HG02840 (cell line): ENCODE results near the gene ABI1.

ENCODE experiments used
- ATAC-seq: cut with Tn5 transposase; IDR thresholded peaks from one replicate; pipeline ENCODE4 v1.9.1; 2021; ENCODE audit warnings: mild to moderate bottlenecking, moderate library complexity, moderate number of reproducible peaks; ENCODE audit not compliant: unreplicated experiment, low FRiP score

ABI1 gene

GRCh38 chr10:26779176-26779860, 81.4 kb downstream of the ABI1 start:
- ATAC-seq = no peak

- no peak for ATAC-seq
Observed at GRCh38 chr10:26777686-26778085, 83.1 kb downstream of the ABI1 start.

GRCh38 chr10:26776258-26776657, 84.5 kb downstream of the ABI1 start:
- no peak for ATAC-seq

GRCh38 chr10:26773633-26774032, 87.1 kb downstream of the ABI1 start:
- ATAC-seq = no peak

- no peak for ATAC-seq
Observed at GRCh38 chr10:26770069-26770468, 90.7 kb downstream of the ABI1 start.

- ATAC-seq = no peak
Observed at GRCh38 chr10:26765549-26765948, 95.2 kb downstream of the ABI1 start.

- no peak for ATAC-seq
Observed at GRCh38 chr10:26759008-26759407, 101.8 kb downstream of the ABI1 start.

- ATAC-seq = peak; percentile 88
Observed at GRCh38 chr10:26755443-26755903, 105.3 kb downstream of the ABI1 start.

GRCh38 chr10:26746061-26746460, 114.7 kb downstream of the ABI1 start:
- no peak for ATAC-seq

- ATAC-seq = no peak
Observed at GRCh38 chr10:26743841-26744240, 116.9 kb downstream of the ABI1 start.

GRCh38 chr10:26743091-26743490, 117.7 kb downstream of the ABI1 start:
- no peak for ATAC-seq

GRCh38 chr10:26741368-26741767, 119.4 kb downstream of the ABI1 start:
- no peak for ATAC-seq

- peak; percentile 34 for ATAC-seq
Observed at GRCh38 chr10:26739071-26739631, 121.6 kb downstream of the ABI1 start.

- ATAC-seq = no peak
Observed at GRCh38 chr10:26738301-26738911, 122.4 kb downstream of the ABI1 start.

GRCh38 chr10:26737730-26738129, 123.0 kb downstream of the ABI1 start:
- peak; percentile 72 for ATAC-seq

- no peak for ATAC-seq
Observed at GRCh38 chr10:26735435-26735834, 125.3 kb downstream of the ABI1 start.

GRCh38 chr10:26733750-26734568, 126.8 kb downstream of the ABI1 start:
- ATAC-seq = no peak

- no peak for ATAC-seq
Observed at GRCh38 chr10:26730552-26730951, 130.2 kb downstream of the ABI1 start.

- ATAC-seq = no peak
Observed at GRCh38 chr10:26729395-26729794, 131.4 kb downstream of the ABI1 start.

- no peak for ATAC-seq
Observed at GRCh38 chr10:26728957-26729356, 131.8 kb downstream of the ABI1 start.

- ATAC-seq = no peak
Observed at GRCh38 chr10:26727005-26727404, 133.8 kb downstream of the ABI1 start.
